ENCODE data around the gene GABBR2. TPM values are rescaled to one million over a fixed set of nuclear protein-coding genes. Genes with fewer than 3 reads are reported as not detected.

GABBR2 gene
- total and polyA plus RNA-seq, 2 of the 8 experiments (the other 6 are each of a cell fraction or from before 2014, with no cell fraction given) = 0.50 to 1.2 TPM

DNA sequence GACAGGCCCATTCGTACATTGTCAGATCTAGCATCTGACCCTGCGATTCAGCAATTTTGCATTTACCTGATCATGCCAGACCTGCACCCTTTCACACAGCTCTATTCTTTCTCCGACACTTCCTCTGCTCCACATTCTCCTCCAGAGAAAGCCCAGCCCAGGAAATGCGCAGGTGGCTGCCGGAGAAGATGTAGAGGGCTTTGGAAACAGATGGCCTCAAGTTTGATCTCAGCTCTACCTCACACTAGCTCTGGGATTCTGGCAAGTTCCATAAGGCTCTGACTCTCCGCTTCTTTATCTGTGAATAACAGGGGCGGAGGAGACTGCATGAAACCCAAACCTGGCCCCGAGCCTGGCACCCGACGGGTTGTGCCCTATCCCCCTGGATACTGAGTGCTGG is 61.5 kb downstream of the GABBR2 start:
- 94% methylated on average over 10 of the region's 10 CpGs; no CpG with 5 or more reads in 1 of the 2 experiments for WGBS, 2 experiments (ENCODE audit: extremely low coverage in 1 of 2, insufficient coverage in 1 of 2, insufficient read length in 1 of 2, insufficient replicate concordance in 2 of 2, low coverage in 1 of 2, low lambda C conversion rate in 2 of 2, missing lambda C conversion rate in 1 of 2)
- H3K23me2 ChIP-seq (ENCODE audit: low read depth, low read length) = no peaks in the 10 kb centered on the region
- no peak for TF ChIP-seq MAFK (IDR thresholded peaks at IDR 0.05; ENCODE audit: low read depth, low read length)
- TF ChIP-seq SP1 (IDR thresholded peaks at IDR 0.05; ENCODE audit: low read depth, low read length) = no peak
- TF ChIP-seq EP300 (IDR thresholded peaks at IDR 0.05; ENCODE audit: borderline replicate concordance in 1 of 2, low read depth in 2 of 2, low read length in 2 of 2) = no peak
- TF ChIP-seq JUND (IDR thresholded peaks at IDR 0.05; ENCODE audit: low read length) = no peak
- TF ChIP-seq CHD1 (IDR thresholded peaks at IDR 0.05; ENCODE audit: low read depth, low read length) = no peak
- TF ChIP-seq, protein P1, sequence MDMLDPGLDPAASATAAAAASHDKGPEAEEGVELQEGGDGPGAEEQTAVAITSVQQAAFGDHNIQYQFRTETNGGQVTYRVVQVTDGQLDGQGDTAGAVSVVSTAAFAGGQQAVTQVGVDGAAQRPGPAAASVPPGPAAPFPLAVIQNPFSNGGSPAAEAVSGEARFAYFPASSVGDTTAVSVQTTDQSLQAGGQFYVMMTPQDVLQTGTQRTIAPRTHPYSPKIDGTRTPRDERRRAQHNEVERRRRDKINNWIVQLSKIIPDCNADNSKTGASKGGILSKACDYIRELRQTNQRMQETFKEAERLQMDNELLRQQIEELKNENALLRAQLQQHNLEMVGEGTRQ (IDR thresholded peaks at IDR 0.05; ENCODE audit: low read length) = no peak
- no peak for TF ChIP-seq GABPA (IDR thresholded peaks at IDR 0.05; ENCODE audit: borderline replicate concordance, insufficient read depth, low read length)
- no peak for TF ChIP-seq SIX5 (IDR thresholded peaks at IDR 0.05; ENCODE audit: low read depth, low read length)
- TF ChIP-seq SAP30 (IDR thresholded peaks at IDR 0.05; ENCODE audit: insufficient read depth, insufficient replicate concordance, low read length) = no peak
- TF ChIP-seq CTCF (IDR thresholded peaks at IDR 0.05; ENCODE audit: control extremely low read depth in 1 of 3, insufficient read depth in 1 of 3, low read depth in 1 of 3, low read length in 3 of 3) = no peak
- TF ChIP-seq SIRT6 (IDR thresholded peaks at IDR 0.05; ENCODE audit: low read length) = no peak

More for the DNA sequence above, 61.5 kb downstream of the GABBR2 start:
- CTCF ChIA-PET (ENCODE audit: partially characterized antibody) = interaction anchor here (0.7 to 1.1 kb wide), 3 partner anchors 19 to 138 kb away, joined by 3 to 4 read pairs (median 3); no protein-coding TSS in a partner anchor
- Histone ChIP-seq H3K79me2 (ENCODE audit: control insufficient read depth in 1 of 2, insufficient read depth in 2 of 2, low read length in 2 of 2) (no peaks in the 10 kb centered on the region), H2BK12ac (ENCODE audit: low read depth, low read length) (no peak overlapping the region), H3K9me3 (ENCODE audit: insufficient read depth in 2 of 2, low read depth in 1 of 2, low read length in 1 of 2) (no peaks in the 10 kb centered on the region), H4K8ac (ENCODE audit: extremely low read depth, insufficient read depth, low read length) (no peak overlapping the region), H3K4me3 (ENCODE audit: extremely low read depth in 1 of 4, insufficient read depth in 2 of 4, low read depth in 3 of 4, low read length in 4 of 4) (no peak overlapping the region), H2BK15ac (ENCODE audit: low read length) (no peak overlapping the region), H3K14ac (ENCODE audit: insufficient read length) (no peak overlapping the region), H4K91ac (replicated peaks; ENCODE audit: insufficient read length, low read length) (no peak overlapping the region), H3K79me1 (ENCODE audit: low read depth, low read length) (no peaks in the 10 kb centered on the region; the same call in 1 of the 2 replicates), H2AK5ac (ENCODE audit: low read depth, low read length) (no peak overlapping the region), H3K27ac (ENCODE audit: low read depth, low read length) (no peak overlapping the region), H2AFZ (ENCODE audit: low read length) (no peak overlapping the region), H2BK120ac (replicated peaks; ENCODE audit: low read depth, low read length) (no peak overlapping the region), H3K27me3 (replicated peaks in 1 of 4; ENCODE audit: control insufficient read depth in 3 of 4, extremely low read depth in 1 of 4, insufficient read depth in 3 of 4, low read length in 3 of 4) (no peaks in the 10 kb centered on the region), H4K20me1 (replicated peaks in 1 of 2; ENCODE audit: control insufficient read depth in 1 of 2, insufficient read depth in 2 of 2, low read length in 2 of 2) (no peaks in the 10 kb centered on the region), H3K9ac (replicated peaks in 1 of 4; ENCODE audit: extremely low read depth in 1 of 4, low read depth in 3 of 4, low read length in 3 of 4) (no peak overlapping the region), H2BK5ac (ENCODE audit: low read depth, low read length) (no peak overlapping the region), H3K4ac (replicated peaks; ENCODE audit: insufficient read length, low read depth, low read length) (no peak overlapping the region), H3K4me1 (replicated peaks in 1 of 4; ENCODE audit: control insufficient read depth in 3 of 4, insufficient read depth in 4 of 4, low read length in 3 of 4) (peaks cover 0 to 4% (median 0%) of the 10 kb centered on the region in 4 experiments; a peak in 1 of 7 replicates), H3K18ac (ENCODE audit: extremely low read depth, low read length) (no peak overlapping the region), H3K4me2 (ENCODE audit: insufficient read depth in 1 of 2, low read depth in 2 of 2, low read length in 2 of 2) (no peak overlapping the region), H3K23ac (ENCODE audit: insufficient read length) (no peak overlapping the region), H3K56ac (replicated peaks; ENCODE audit: insufficient read length, low read depth, low read length) (no peak overlapping the region), H3K36me3 (ENCODE audit: control insufficient read depth in 2 of 4, insufficient read depth in 4 of 4, low read length in 3 of 4) (no peaks in the 10 kb centered on the region), H2BK20ac (ENCODE audit: low read length) (no peak overlapping the region), H4K5ac (ENCODE audit: insufficient read length, low read depth, low read length) (no peak overlapping the region)
- POLR2A ChIA-PET (ENCODE audit: partially characterized antibody) = no interaction called here
- no peak for DNase-seq (ENCODE audit: low read depth in 1 of 2, low spot score in 2 of 2)
- no peak for FAIRE-seq

Data from H1 (cell line).